Neutrophil (primary cell): Measurements from ENCODE around the gene DOK4.

Source experiments
- H3K27ac ChIP-seq: fragments of 200-600 bp; sonication (generic); 2 replicates; pipeline ENCODE4 v1.5.1; 2016; ENCODE audit warnings: mild to moderate bottlenecking, moderate library complexity
- H3K27me3 ChIP-seq: fragments of 200-600 bp; sonication (generic); 2 replicates; pipeline ENCODE4 v1.6.0; 2016; ENCODE audit warnings: mild to moderate bottlenecking
- H3K36me3 ChIP-seq: fragments of 200-600 bp; sonication (generic); 2 replicates; pipeline ENCODE4 v1.5.1; 2017
- H3K4me1 ChIP-seq, 2 experiments: fragments of 200-600 bp in 1 of 2; sonication (generic) in 1 of 2; 1 replicate in 1 of 2; 2 replicates in 1 of 2; pipeline versions ENCODE4 v1.5.1 to v1.6.1; 2013 to 2016; ENCODE audit warnings: low read depth in 1 of 2, low read length in 1 of 2, mild to moderate bottlenecking in 1 of 2, moderate library complexity in 1 of 2; ENCODE audit not compliant: control insufficient read depth in 1 of 2, insufficient read depth in 1 of 2
- H3K4me3 ChIP-seq, 2 experiments: fragments of 200-600 bp in 1 of 2; sonication (generic) in 1 of 2; 1 replicate in 1 of 2; 2 replicates in 1 of 2; pipeline ENCODE4 v1.5.1; 2013 to 2016; ENCODE audit warnings: low read depth in 1 of 2, low read length in 1 of 2, mild to moderate bottlenecking in 1 of 2, moderate library complexity in 1 of 2
- H3K9me3 ChIP-seq: fragments of 200-600 bp; sonication (generic); 2 replicates; pipeline ENCODE4 v1.5.1; 2016
- CTCF ChIP-seq: fragments of 200-600 bp; sonication (generic); IDR thresholded peaks from 2 replicates; pipeline ENCODE4 v1.5.1; 2016; ENCODE audit warnings: antibody characterized with exemption

The DOK4 gene

GRCh38 chr16:57471852-57472664, 14.2 kb downstream of the DOK4 start:
- Histone ChIP-seq H3K36me3 (peaks cover 48% of the 10 kb centered on the region), H3K9me3 (no peaks in the 10 kb centered on the region), H3K4me3 (no peak overlapping the region), H3K4me1 (peaks cover 57 to 75% of the 10 kb centered on the region in 2 experiments), H3K27ac (peak overlapping the region; percentile 80), H3K27me3 (peaks cover 2% of the 10 kb centered on the region)
- no peak for TF ChIP-seq CTCF

DNA sequence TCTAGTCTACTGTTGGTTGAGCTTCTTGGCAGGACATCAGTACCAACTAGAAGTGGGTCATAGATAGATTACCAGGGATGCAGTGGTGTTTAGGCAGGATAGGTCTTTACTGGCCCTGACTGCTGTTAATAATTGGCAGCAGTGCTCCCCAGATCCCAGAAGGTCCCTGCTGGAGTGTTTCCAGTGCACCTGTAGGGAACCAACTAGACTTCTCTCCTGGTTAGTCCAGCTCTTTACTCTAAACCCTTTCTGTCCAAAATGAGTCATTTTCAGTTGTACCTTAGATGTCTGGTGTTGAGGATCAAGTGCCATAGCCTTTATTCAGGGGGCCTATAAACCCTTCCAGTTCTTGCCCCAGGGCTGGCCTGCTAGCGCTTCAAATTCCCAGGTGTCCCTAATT, 15.1 kb downstream of the DOK4 start:
- H3K4me1 ChIP-seq = peaks cover 56 to 70% of the 10 kb centered on the region in 2 experiments
- H3K9me3 ChIP-seq = no peaks in the 10 kb centered on the region
- H3K27ac ChIP-seq = peak overlapping the region; percentile 80
- H3K4me3 ChIP-seq = peak overlapping the region in 1 of 2 experiments; percentile 16
- peaks cover 57% of the 10 kb centered on the region for H3K36me3 ChIP-seq
- no peaks in the 10 kb centered on the region for H3K27me3 ChIP-seq
- no peak for TF ChIP-seq CTCF

DNA sequence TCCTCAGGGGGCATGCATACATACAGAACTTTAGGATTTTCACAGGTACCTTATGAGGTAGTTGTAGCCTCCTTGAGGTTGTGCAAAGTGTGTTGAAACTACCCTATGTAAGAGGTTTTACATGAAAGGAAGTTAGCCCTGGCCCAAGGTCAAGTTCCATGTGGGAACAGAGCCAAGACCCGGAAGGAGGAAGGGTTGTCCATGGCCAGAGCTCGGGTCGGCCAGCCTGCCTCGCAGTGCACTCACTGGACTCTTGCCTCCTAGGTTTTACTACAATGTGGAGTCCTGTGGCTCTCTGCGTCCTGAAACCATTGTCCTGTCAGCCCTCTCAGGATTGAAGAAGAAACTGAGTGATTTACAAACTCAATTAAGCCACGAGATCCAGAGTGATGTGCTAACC, 15.6 kb downstream of the DOK4 start:
- TF ChIP-seq CTCF = no peak
- Histone ChIP-seq H3K4me1 (peaks cover 51 to 65% of the 10 kb centered on the region in 2 experiments), H3K9me3 (no peaks in the 10 kb centered on the region), H3K4me3 (peak overlapping the region; percentile 5 to 16), H3K36me3 (peaks cover 60% of the 10 kb centered on the region), H3K27ac (peak overlapping the region; percentile 80), H3K27me3 (no peaks in the 10 kb centered on the region)

- no peak for TF ChIP-seq CTCF
- Histone ChIP-seq H3K36me3 (peaks cover 67% of the 10 kb centered on the region), H3K4me1 (peaks cover 44 to 58% of the 10 kb centered on the region in 2 experiments), H3K27ac (peak overlapping the region; percentile 80), H3K27me3 (no peaks in the 10 kb centered on the region), H3K9me3 (no peaks in the 10 kb centered on the region), H3K4me3 (peak overlapping the region; percentile 6 to 16)
Observed at GRCh38 chr16:57469917-57470470, 16.3 kb downstream of the DOK4 start.

- no peaks in the 10 kb centered on the region for H3K27me3 ChIP-seq
- no peak for TF ChIP-seq CTCF
- H3K27ac ChIP-seq = peak overlapping the region; percentile 80
- peaks cover 41 to 51% of the 10 kb centered on the region in 2 experiments for H3K4me1 ChIP-seq
- H3K36me3 ChIP-seq = peaks cover 76% of the 10 kb centered on the region
- no peaks in the 10 kb centered on the region for H3K9me3 ChIP-seq
- no peak overlapping the region for H3K4me3 ChIP-seq
Observed at GRCh38 chr16:57469046-57469445, 17.2 kb downstream of the DOK4 start.
